ENCODE measurements around the gene MALT1.

The MALT1 gene

GRCh38 chr18:58694221-58694620 lies 23.0 kb downstream of the MALT1 start:
- DNase-seq: no peak

GRCh38 chr18:58694720-58695468 lies 23.6 kb downstream of the MALT1 start:
- no peak for DNase-seq

DNA sequence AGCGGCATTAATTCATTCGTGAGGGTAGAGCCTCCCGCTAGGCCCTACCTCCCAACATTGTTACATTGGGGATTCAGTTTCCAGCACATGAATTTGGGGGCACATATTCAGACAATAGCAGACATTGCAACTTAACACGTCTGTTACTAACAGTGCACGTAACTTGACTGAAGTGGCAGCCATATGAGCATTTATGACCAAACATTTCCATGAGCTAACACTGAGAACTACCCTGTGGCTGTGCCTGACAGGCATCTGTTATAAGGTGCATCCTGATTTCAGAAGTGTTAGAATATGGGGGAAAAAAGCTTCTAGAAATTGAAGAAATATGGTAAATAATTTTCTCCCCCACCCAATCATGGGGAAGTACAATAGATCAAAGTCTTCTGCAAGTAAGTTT lies 24.5 kb downstream of the MALT1 start:
- no peak for DNase-seq

DNA sequence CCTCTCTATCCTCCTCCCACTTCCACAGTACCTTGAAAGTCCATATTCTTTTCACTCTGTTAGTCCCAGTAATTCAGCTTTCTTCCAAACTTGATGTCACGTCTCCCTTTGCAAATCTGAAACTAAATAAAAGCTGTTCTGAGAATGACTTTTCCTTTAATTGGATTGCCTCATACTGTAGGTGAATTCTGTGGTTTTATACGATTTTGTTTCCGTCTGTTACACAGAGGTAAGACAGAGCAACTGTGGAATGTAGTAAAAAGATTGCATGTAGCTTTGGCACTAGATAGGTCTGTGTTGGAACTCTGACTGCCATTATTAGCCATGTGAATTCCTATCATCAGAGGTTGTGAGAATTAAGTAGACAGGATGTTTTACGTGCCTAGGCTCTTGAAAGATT lies 25.9 kb downstream of the MALT1 start:
- DNase-seq: no peak

DNA sequence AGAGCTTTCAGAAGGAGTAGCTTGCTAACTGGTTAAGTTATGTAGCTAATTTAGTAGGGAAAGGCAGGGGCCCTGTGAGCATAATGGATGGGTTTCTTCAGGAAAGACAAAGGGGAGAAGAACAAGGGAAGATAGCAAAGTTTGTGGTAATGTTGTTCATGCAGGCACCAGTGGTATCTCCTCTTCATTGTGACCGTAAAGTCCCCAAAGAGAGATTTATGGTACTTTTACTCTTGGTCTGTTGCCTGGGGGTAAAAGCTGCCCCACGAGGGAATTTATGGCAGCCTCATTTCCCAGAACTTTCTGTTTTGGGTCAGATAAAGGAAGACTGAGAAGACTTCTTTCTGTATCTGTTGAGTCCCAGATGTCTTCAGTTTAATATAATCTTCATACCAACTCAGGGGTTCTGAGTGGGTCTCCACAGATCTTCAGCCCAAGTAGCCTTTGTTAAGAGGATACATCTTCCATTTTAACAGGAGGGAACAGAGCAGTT lies 27.5 kb downstream of the MALT1 start:
- no peak for DNase-seq

DNA sequence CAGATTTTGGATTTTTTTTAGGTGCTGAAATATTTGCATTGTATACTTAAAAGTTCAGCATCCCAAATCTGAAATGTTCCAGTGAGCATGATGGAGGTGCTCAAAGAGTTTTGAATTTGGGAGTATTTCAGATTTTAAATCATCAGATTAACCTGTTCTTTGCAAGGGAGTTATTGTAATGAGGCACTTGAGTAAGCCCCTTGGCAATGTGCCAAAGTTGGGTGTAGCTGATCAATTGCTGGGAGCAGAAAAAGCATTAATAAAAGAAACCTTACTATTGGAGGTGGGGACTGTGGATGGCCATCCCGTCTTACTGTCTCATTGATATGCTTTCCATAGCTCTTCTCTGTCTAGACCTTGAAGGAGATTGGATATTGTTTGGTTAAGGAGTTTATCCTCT lies 28.3 kb downstream of the MALT1 start:
- no peak for DNase-seq

GRCh38 chr18:58700209-58700608 lies 28.9 kb downstream of the MALT1 start:
- no peak for DNase-seq

- no peak for DNase-seq
These were observed 41.7 kb downstream of the MALT1 start for GRCh38 chr18:58712930-58713329.

GRCh38 chr18:58714259-58714658 lies 43.0 kb downstream of the MALT1 start:
- peak; percentile 39 for DNase-seq

GRCh38 chr18:58714821-58715220 lies 43.6 kb downstream of the MALT1 start:
- DNase-seq: no peak

DNA sequence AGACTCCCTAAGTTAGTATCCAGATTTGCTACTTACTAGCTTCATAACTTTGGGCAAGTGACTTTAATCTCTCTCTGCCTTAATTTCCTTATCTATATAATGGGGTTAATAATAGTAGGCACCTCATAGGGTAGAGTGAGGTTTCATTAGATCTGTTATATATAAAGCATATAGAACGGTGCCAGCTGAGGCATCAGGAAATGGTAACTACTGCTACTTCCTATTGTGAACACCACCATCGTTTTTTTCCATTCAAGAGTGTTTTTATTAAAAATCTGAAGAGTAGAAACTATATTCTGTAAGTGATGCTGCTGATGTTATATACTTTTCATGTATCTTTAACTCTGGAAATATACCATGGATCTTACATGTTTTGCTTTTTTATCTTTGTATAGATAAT lies 44.3 kb downstream of the MALT1 start:
- peak; percentile 11 for DNase-seq

DNA sequence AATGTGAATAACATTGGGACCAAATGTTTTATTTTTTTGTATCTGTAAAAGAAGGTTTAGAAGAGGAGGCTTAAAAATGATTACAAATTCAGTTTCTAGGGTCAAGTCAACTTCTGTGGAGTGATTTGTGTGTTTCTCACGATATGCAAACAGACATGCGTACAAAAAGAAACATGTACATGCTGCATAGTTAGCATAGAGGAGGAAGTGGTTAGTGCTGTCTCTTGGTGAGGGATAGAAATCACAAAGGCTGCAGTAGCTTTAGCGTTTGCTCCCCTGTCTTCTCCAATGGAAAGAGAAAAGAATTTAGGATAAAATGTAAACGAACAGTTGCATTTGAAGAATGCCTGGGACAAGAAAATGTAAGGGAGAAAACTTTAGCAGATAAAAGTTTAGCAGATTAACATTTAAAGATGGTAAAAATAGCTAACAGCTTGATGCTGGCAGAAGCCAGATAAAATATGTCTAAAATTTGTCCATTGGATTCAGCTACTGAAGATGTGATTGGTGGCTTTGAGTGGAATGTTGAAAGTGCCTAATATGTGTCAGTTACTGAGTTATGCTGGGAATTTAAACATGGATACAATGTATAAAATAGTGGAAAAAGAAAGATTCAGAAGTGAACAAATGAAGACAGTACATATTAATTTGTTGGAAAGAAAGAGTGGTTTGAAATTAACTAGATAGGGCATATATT lies 44.9 kb downstream of the MALT1 start:
- DNase-seq: peak; percentile 51

- no peak for DNase-seq
These were observed 50.4 kb downstream of the MALT1 start for GRCh38 chr18:58721566-58722239.

- no peak for DNase-seq
These were observed 52.7 kb downstream of the MALT1 start for GRCh38 chr18:58723810-58724602.

- DNase-seq: no peak
These were observed 55.4 kb downstream of the MALT1 start for GRCh38 chr18:58726671-58727070.

DNA sequence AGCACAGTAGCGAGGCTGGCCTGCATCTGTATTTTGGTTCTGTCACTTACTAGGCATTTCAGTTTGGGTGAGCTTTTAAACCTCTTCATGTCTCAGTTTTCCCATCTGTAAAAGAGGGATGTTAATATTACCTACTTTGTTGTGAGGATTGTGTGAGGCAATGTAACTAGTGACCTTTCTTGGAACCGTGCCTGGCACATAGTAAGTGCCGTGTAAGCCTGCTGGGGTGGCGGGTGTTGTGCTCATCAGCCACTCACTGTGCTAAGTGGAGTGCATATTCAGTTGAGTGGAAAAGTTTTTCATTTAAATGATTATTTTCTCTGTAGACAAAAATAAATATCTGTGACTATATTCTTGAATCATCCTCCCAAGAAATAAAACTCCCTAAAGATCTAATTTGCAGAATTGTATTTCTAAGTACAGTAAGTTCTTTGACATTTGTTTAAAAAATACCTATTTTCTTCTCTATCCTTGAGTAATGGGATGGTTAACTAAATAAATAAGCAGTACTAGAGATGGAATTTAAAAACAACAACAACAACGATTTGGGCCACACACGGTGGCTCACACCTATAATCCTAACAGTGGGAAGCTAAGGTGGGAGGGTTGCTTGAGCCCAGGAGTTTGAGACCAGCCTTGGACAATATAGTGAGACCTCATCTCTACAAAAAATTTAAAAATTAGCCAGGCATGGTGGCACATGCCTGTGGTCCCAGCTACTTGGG lies 56.7 kb downstream of the MALT1 start:
- DNase-seq: no peak

GRCh38 chr18:58728719-58729118 lies 57.5 kb downstream of the MALT1 start:
- DNase-seq: no peak

DNA sequence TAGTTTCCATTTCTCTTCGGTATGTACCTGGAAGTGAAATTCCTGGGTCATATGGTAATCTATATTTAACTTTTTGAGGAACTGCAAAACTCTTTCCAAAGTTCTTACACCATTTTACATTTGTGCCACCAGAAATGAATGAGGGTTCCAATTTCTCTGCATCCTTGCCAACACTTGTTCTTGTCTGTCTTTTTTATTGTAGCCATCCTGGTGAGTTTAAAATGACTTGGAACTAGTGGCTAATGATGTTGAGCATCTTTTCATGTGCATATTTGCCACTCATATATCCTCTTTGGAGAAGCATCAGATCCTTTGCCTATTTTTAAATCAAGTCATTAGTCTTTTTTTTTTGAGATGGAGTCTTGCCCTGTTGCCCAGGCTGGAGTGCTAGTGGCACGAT lies 59.4 kb downstream of the MALT1 start:
- no peak for DNase-seq

- no peak for DNase-seq
These were observed 61.2 kb downstream of the MALT1 start for GRCh38 chr18:58732471-58732870.

DNA sequence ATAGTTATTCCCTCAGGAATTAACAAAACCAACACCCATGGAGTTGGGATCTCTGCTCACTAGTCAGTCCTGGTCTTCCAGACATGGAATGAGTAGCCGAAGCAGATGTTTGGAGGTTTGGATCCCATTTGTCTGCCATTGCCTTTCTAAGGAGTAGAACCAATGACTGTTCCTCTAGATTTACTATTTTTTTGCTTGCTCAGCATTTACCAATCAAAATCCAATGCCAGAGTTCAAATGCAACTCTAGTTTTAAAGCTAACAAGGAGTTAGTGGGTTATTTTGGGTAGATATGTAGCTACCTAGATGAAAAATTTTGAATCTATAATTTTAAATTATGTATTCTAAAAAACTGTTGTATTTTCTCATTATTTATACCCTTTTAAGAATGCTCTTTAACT lies 62.6 kb downstream of the MALT1 start:
- DNase-seq: no peak

GRCh38 chr18:58738322-58738721 lies 67.1 kb downstream of the MALT1 start:
- no peak for DNase-seq

GRCh38 chr18:58745914-58746313 lies 74.6 kb downstream of the MALT1 start:
- DNase-seq: no peak

Measured in CD4-positive, alpha-beta T cell treated with Interleukin-12 subunit alpha and Interleukin-12 subunit beta, for 1 hour (primary cell).